GM12878 (cell line): ENCODE results near the gene LRP5. TPM values are rescaled to one million over a fixed set of nuclear protein-coding genes. Genes with fewer than 3 reads are reported as not detected.
A peak's percentile ranks its signal among the peaks of the same experiment; 100 is the strongest.

Experiments used
- BCL3 ChIP-seq: IDR thresholded peaks from 2 replicates; pipeline ENCODE4 v1.6.1; 2011; ENCODE audit warnings: borderline replicate concordance, low read depth, mild to moderate bottlenecking, moderate library complexity, low read length; ENCODE audit not compliant: insufficient read depth, poor library complexity, severe bottlenecking
- IRF4 ChIP-seq: IDR thresholded peaks from 2 replicates; pipeline ENCODE4 v1.6.1; 2011; ENCODE audit warnings: low read depth, low read length
- MTA2 ChIP-seq: fragments of 450-650 bp; IDR thresholded peaks from 2 replicates; pipeline ENCODE4 v1.6.1; 2016; ENCODE audit warnings: low read depth, mild to moderate bottlenecking, moderate library complexity
- RBBP5 ChIP-seq: fragments of 200-600 bp; sonication (generic); conservative IDR thresholded peaks from 2 replicates; pipeline ENCODE4 v1.6.1; 2016
- SMARCA5 ChIP-seq: fragments of 450-650 bp; IDR thresholded peaks from 2 replicates; pipeline ENCODE4 v1.6.1; 2017; ENCODE audit warnings: mild to moderate bottlenecking
- SP1 ChIP-seq: IDR thresholded peaks from one replicate; pipeline ENCODE4 v1.6.1; 2011; ENCODE audit warnings: low read depth, low read length
- ZBTB11 ChIP-seq: fragments of 450-650 bp; formaldehyde crosslinking; IDR thresholded peaks from 2 replicates; pipeline ENCODE4 v1.5.0; 2022; ENCODE audit warnings: mild to moderate bottlenecking, missing genetic modification characterization
- ZNF207 ChIP-seq: fragments of 450-650 bp; IDR thresholded peaks from 2 replicates; pipeline ENCODE4 v1.6.1; 2014; ENCODE audit warnings: antibody characterized with exemption, mild to moderate bottlenecking, borderline replicate concordance
- ZSCAN29 ChIP-seq: fragments of 450-650 bp; IDR thresholded peaks from 2 replicates; pipeline ENCODE4 v1.6.1; 2017; ENCODE audit warnings: mild to moderate bottlenecking, moderate library complexity
- polyA plus RNA-seq, 11 experiments: library from polyadenylated mRNA; depleted of rRNA in 4 of 11; unstranded in 6 of 11; stranded (reverse) in 5 of 11; fragments of >200 nt; fragmentation: Nextera tagmentation in 4 of 11; fragmentation: Illumina TruSeq in 1 of 11; extraction: Ambion mirVana in 4 of 11; extraction: Trizol in 1 of 11; gene quantifications; 1 replicate in 1 of 11; 2 replicates in 10 of 11; pipeline versions ENCODE4 v1.2.1 to v1.2.3, GENCODE V29; 2011 to 2016; ENCODE audit warnings: inconsistent platforms in 2 of 11, missing spikeins in 2 of 11, low read depth in 1 of 11
- total RNA-seq, 4 experiments: library from RNA; depleted of rRNA in 3 of 4; stranded (reverse); fragments of >200 nt in 3 of 4; fragmentation: Illumina TruSeq in 1 of 4; extraction: Trizol in 1 of 4; gene quantifications; 2 replicates each; pipeline versions ENCODE4 v1.2.1 to v1.2.3, GENCODE V29; 2013 to 2021
- TF ChIP-seq, protein P1 (sequence below): fragments of 450-650 bp; conservative IDR thresholded peaks from 2 replicates; pipeline ENCODE4 v1.6.1; 2017; ENCODE audit warnings: mild to moderate bottlenecking, moderate library complexity
- TF ChIP-seq, protein P2 (sequence below), 3 experiments: IDR thresholded peaks in 2 of 3; conservative IDR thresholded peaks in 1 of 3; 2 replicates each; pipeline ENCODE4 v1.5.1; 2011; ENCODE audit warnings: low read depth in 3 of 3, low read length in 3 of 3, mild to moderate bottlenecking in 3 of 3, control low read depth in 2 of 3, moderate library complexity in 2 of 3, inconsistent platforms in 1 of 3, mixed read lengths in 1 of 3; ENCODE audit not compliant: control insufficient read depth in 2 of 3, insufficient read depth in 1 of 3; ENCODE audit errors: extremely low read depth in 1 of 3
- TF ChIP-seq, protein P3 (sequence below): fragments of 450-650 bp; IDR thresholded peaks from 2 replicates; pipeline ENCODE4 v1.6.1; 2017; ENCODE audit warnings: mild to moderate bottlenecking
- TF ChIP-seq, protein P4 (sequence below): fragments of 450-650 bp; IDR thresholded peaks from 2 replicates; pipeline ENCODE4 v1.6.1; 2016; ENCODE audit warnings: mild to moderate bottlenecking, moderate library complexity, borderline replicate concordance

The LRP5 gene
- total and polyA plus RNA-seq, 10 of the 15 experiments (the other 5 are each of a cell fraction or from before 2014, with no cell fraction given) = 0.37 to 34.0 (median 6.6) TPM

- TF ChIP-seq, protein P1, sequence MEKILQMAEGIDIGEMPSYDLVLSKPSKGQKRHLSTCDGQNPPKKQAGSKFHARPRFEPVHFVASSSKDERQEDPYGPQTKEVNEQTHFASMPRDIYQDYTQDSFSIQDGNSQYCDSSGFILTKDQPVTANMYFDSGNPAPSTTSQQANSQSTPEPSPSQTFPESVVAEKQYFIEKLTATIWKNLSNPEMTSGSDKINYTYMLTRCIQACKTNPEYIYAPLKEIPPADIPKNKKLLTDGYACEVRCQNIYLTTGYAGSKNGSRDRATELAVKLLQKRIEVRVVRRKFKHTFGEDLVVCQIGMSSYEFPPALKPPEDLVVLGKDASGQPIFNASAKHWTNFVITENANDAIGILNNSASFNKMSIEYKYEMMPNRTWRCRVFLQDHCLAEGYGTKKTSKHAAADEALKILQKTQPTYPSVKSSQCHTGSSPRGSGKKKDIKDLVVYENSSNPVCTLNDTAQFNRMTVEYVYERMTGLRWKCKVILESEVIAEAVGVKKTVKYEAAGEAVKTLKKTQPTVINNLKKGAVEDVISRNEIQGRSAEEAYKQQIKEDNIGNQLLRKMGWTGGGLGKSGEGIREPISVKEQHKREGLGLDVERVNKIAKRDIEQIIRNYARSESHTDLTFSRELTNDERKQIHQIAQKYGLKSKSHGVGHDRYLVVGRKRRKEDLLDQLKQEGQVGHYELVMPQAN = no peak
- TF ChIP-seq SP1 = no peak
- TF ChIP-seq ZNF207 = peak; percentile 51; the same call in 1 of the 2 replicates
- TF ChIP-seq, protein P2, sequence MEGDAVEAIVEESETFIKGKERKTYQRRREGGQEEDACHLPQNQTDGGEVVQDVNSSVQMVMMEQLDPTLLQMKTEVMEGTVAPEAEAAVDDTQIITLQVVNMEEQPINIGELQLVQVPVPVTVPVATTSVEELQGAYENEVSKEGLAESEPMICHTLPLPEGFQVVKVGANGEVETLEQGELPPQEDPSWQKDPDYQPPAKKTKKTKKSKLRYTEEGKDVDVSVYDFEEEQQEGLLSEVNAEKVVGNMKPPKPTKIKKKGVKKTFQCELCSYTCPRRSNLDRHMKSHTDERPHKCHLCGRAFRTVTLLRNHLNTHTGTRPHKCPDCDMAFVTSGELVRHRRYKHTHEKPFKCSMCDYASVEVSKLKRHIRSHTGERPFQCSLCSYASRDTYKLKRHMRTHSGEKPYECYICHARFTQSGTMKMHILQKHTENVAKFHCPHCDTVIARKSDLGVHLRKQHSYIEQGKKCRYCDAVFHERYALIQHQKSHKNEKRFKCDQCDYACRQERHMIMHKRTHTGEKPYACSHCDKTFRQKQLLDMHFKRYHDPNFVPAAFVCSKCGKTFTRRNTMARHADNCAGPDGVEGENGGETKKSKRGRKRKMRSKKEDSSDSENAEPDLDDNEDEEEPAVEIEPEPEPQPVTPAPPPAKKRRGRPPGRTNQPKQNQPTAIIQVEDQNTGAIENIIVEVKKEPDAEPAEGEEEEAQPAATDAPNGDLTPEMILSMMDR (IDR thresholded peaks at IDR 0.05 in 2 of 3, conservative IDR thresholded peaks at IDR 0.05 in 1 of 3; ENCODE audit: control insufficient read depth in 2 of 3, extremely low read depth in 1 of 3, insufficient read depth in 1 of 3, low read depth in 3 of 3, low read length in 3 of 3) = peak; percentile 46 to 63 (median 59)
- no peak for TF ChIP-seq ZBTB11 (CRISPR knock-in tag)
- TF ChIP-seq ZSCAN29 = no peak
- no peak for TF ChIP-seq RBBP5
- TF ChIP-seq IRF4 = no peak
- TF ChIP-seq, protein P3, sequence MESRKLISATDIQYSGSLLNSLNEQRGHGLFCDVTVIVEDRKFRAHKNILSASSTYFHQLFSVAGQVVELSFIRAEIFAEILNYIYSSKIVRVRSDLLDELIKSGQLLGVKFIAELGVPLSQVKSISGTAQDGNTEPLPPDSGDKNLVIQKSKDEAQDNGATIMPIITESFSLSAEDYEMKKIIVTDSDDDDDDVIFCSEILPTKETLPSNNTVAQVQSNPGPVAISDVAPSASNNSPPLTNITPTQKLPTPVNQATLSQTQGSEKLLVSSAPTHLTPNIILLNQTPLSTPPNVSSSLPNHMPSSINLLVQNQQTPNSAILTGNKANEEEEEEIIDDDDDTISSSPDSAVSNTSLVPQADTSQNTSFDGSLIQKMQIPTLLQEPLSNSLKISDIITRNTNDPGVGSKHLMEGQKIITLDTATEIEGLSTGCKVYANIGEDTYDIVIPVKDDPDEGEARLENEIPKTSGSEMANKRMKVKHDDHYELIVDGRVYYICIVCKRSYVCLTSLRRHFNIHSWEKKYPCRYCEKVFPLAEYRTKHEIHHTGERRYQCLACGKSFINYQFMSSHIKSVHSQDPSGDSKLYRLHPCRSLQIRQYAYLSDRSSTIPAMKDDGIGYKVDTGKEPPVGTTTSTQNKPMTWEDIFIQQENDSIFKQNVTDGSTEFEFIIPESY = no peak
- peak; percentile 56; the same call in 1 of the 2 replicates for TF ChIP-seq SMARCA5
- TF ChIP-seq BCL3 = no peak
- no peak for TF ChIP-seq MTA2
- TF ChIP-seq, protein P4, sequence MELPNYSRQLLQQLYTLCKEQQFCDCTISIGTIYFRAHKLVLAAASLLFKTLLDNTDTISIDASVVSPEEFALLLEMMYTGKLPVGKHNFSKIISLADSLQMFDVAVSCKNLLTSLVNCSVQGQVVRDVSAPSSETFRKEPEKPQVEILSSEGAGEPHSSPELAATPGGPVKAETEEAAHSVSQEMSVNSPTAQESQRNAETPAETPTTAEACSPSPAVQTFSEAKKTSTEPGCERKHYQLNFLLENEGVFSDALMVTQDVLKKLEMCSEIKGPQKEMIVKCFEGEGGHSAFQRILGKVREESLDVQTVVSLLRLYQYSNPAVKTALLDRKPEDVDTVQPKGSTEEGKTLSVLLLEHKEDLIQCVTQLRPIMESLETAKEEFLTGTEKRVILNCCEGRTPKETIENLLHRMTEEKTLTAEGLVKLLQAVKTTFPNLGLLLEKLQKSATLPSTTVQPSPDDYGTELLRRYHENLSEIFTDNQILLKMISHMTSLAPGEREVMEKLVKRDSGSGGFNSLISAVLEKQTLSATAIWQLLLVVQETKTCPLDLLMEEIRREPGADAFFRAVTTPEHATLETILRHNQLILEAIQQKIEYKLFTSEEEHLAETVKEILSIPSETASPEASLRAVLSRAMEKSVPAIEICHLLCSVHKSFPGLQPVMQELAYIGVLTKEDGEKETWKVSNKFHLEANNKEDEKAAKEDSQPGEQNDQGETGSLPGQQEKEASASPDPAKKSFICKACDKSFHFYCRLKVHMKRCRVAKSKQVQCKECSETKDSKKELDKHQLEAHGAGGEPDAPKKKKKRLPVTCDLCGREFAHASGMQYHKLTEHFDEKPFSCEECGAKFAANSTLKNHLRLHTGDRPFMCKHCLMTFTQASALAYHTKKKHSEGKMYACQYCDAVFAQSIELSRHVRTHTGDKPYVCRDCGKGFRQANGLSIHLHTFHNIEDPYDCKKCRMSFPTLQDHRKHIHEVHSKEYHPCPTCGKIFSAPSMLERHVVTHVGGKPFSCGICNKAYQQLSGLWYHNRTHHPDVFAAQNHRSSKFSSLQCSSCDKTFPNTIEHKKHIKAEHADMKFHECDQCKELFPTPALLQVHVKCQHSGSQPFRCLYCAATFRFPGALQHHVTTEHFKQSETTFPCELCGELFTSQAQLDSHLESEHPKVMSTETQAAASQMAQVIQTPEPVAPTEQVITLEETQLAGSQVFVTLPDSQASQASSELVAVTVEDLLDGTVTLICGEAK = no peak
Measured at GRCh38 chr11:68271023-68271780, 41.2 kb upstream of the LRP5 start (continued).
